Parathyroid adenoma (tissue), 2 donors: ENCODE measurements around the gene RPS14.

Experiments
- H2AFZ ChIP-seq: fragments of 300-600 bp; sonication (generic); one replicate; pipeline ENCODE4 v1.7.0; 2017; ENCODE audit warnings: antibody characterized with exemption, mild to moderate bottlenecking
- H3K27ac ChIP-seq: fragments of 300-600 bp; sonication (generic); one replicate; pipeline ENCODE4 v1.7.0; 2017
- H3K27me3 ChIP-seq: fragments of 300-600 bp; sonication (generic); one replicate; pipeline ENCODE4 v1.7.0; 2017; ENCODE audit warnings: low read length; ENCODE audit not compliant: control insufficient read depth, insufficient read depth
- H3K36me3 ChIP-seq: fragments of 300-600 bp; sonication (generic); one replicate; pipeline ENCODE4 v1.7.0; 2017; ENCODE audit warnings: low read length; ENCODE audit not compliant: control insufficient read depth, insufficient read depth
- H3K4me1 ChIP-seq: fragments of 300-600 bp; sonication (generic); one replicate; pipeline ENCODE4 v1.7.0; 2017; ENCODE audit warnings: control low read depth
- H3K4me2 ChIP-seq: fragments of 300-600 bp; sonication (generic); one replicate; pipeline ENCODE4 v1.7.0; 2017; ENCODE audit warnings: low read length
- H3K4me3 ChIP-seq: fragments of 300-600 bp; sonication (generic); one replicate; pipeline ENCODE4 v1.7.0; 2017; ENCODE audit warnings: low read depth, low read length
- H3K79me2 ChIP-seq: fragments of 300-600 bp; sonication (generic); one replicate; pipeline ENCODE4 v1.7.0; 2017; ENCODE audit warnings: control low read depth
- H3K9ac ChIP-seq: fragments of 300-600 bp; sonication (generic); one replicate; pipeline ENCODE4 v1.7.0; 2017; ENCODE audit warnings: mild to moderate bottlenecking
- H3K9me3 ChIP-seq: fragments of 300-600 bp; sonication (generic); one replicate; pipeline ENCODE4 v1.7.0; 2017; ENCODE audit warnings: low read length; ENCODE audit not compliant: control insufficient read depth
- TF ChIP-seq, protein P1 (sequence below): fragments of 300-600 bp; sonication (generic); IDR thresholded peaks from one replicate; pipeline ENCODE4 v1.7.0; 2017; ENCODE audit warnings: antibody characterized with exemption, mild to moderate bottlenecking
- donor health status: primary hyperparathyroidism.

RPS14 gene

DNA sequence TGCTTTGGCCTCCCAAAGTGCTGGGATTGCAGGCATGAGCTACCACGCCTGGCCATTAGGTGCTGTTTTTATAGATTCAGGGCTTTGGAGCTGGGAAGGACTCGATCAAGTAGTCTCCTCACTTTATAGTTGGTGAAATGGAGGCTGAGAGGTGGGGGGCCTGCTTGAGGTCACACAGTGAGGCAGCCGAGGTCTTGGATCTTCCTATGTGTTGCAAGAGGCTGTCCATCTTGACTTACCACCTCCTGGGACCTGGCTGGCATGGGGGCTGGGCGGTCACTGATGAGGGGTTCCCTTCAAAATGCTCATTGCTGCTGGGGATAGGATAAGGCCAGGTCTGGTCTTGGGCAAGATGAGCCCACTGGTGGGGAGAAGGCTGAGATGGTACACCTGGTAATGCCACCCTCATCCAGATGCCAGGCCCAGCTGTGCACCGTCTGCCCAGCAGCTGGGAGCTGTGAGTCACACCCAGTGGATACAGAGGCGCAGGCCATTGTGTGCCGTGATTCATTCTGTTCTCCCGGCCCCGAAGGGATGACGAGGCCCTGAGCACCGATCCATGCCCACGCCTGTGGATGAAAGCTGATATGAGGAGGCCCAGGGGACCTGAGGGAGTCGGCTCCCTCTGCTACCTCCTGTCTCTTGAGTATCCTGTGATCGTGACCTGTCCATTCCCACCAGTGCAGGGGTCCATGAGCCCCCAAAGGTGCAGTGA is 47.9 kb upstream of the RPS14 start:
- H3K9me3 ChIP-seq: no peaks in the 10 kb centered on the region
- no peaks in the 10 kb centered on the region for H3K36me3 ChIP-seq
- no peaks in the 10 kb centered on the region for H3K27me3 ChIP-seq
- no peak overlapping the region for H3K9ac ChIP-seq
- no peak overlapping the region for H3K4me3 ChIP-seq
- H3K27ac ChIP-seq: peak overlapping the region; percentile 63
- peaks cover 52% of the 10 kb centered on the region for H3K4me1 ChIP-seq
- H2AFZ ChIP-seq: peak overlapping the region; percentile 45
- TF ChIP-seq, protein P1, sequence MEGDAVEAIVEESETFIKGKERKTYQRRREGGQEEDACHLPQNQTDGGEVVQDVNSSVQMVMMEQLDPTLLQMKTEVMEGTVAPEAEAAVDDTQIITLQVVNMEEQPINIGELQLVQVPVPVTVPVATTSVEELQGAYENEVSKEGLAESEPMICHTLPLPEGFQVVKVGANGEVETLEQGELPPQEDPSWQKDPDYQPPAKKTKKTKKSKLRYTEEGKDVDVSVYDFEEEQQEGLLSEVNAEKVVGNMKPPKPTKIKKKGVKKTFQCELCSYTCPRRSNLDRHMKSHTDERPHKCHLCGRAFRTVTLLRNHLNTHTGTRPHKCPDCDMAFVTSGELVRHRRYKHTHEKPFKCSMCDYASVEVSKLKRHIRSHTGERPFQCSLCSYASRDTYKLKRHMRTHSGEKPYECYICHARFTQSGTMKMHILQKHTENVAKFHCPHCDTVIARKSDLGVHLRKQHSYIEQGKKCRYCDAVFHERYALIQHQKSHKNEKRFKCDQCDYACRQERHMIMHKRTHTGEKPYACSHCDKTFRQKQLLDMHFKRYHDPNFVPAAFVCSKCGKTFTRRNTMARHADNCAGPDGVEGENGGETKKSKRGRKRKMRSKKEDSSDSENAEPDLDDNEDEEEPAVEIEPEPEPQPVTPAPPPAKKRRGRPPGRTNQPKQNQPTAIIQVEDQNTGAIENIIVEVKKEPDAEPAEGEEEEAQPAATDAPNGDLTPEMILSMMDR: no peak
- H3K4me2 ChIP-seq: peak overlapping the region; percentile 1
- peaks cover 33% of the 10 kb centered on the region for H3K79me2 ChIP-seq

DNA sequence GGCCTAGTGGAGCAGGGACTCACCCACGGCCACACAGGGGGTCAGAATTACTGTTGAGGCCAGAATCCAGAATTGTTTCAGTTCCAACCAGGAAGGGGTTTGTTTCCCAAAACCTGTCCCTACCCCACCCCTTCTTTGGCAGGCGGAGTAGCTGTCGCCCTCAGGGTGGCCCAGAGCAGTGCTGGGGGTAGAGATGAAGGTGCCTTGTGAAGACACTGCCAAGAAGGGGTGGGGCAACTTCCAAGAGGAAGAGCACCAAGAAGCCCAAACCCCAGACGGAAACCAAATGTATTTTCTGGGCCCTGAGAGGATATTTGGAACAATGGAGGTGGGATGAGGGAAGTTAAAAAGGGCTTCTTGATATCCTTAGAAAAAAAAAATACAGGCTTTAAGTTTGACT is 47.0 kb upstream of the RPS14 start:
- Histone ChIP-seq H2AFZ (no peak overlapping the region), H3K4me3 (no peak overlapping the region), H3K79me2 (peaks cover 31% of the 10 kb centered on the region), H3K9ac (no peak overlapping the region), H3K27ac (peak overlapping the region; percentile 15), H3K9me3 (no peaks in the 10 kb centered on the region), H3K4me2 (no peak overlapping the region), H3K27me3 (no peaks in the 10 kb centered on the region), H3K4me1 (peaks cover 48% of the 10 kb centered on the region), H3K36me3 (no peaks in the 10 kb centered on the region)
- TF ChIP-seq, protein P1: no peak

DNA sequence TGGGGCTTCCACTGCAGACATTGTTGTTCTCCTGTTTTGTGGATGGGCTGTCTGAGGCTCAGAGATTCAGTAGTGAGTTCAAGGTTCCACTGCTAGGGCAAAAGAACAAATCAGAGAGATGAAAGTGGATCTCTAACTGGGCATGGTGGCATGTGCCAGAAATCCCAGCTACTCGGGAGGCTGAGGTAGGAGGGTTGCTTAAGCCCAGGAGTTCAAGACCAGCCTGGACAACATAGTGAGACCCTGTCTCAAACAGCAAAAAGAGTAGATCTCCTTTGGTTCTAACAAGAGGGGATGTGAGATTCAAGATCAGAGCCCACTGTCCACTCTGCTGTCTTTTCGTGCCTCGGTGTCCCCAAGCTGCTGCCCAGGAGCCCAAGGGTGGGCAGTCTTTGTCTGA is 46.6 kb upstream of the RPS14 start:
- no peak overlapping the region for H3K9ac ChIP-seq

DNA sequence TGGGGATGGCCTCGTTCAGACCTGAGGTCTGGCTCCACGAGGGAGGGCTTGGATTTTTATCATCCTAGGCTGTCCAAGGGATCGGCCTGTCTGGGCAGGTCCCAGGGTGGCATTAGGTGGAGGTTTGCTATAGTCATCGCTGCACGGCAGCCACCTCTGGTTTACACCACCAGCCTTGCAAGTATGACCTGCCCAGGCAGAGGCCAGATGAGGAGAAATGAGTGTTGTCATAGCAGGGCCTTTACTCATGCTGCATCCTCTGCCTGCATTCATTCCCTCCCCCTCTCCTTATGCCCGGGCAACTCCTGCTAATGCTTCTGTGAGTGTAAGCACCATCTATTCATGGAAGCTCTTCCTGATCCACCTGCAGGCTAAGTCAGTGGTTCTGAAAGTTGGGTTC is 43.1 kb upstream of the RPS14 start:
- no peaks in the 10 kb centered on the region for H3K9me3 ChIP-seq

More for the DNA sequence above, 46.6 kb upstream of the RPS14 start:
- peak overlapping the region; percentile 15 for H3K27ac ChIP-seq
- TF ChIP-seq, protein P1: no peak
- peaks cover 46% of the 10 kb centered on the region for H3K4me1 ChIP-seq
- no peaks in the 10 kb centered on the region for H3K36me3 ChIP-seq
- H3K4me2 ChIP-seq: no peak overlapping the region
- H3K79me2 ChIP-seq: peaks cover 27% of the 10 kb centered on the region
- H3K9me3 ChIP-seq: no peaks in the 10 kb centered on the region
- no peak overlapping the region for H3K4me3 ChIP-seq
- no peak overlapping the region for H2AFZ ChIP-seq
- no peaks in the 10 kb centered on the region for H3K27me3 ChIP-seq

More for the DNA sequence above, 43.1 kb upstream of the RPS14 start:
- Histone ChIP-seq H3K36me3 (no peaks in the 10 kb centered on the region), H3K9ac (no peak overlapping the region), H3K4me2 (no peak overlapping the region), H3K27me3 (no peaks in the 10 kb centered on the region), H3K4me3 (no peak overlapping the region), H3K27ac (no peak overlapping the region), H3K4me1 (peaks cover 31% of the 10 kb centered on the region), H3K79me2 (peaks cover 24% of the 10 kb centered on the region), H2AFZ (no peak overlapping the region)
- TF ChIP-seq, protein P1: no peak
